OCI-LY7 (cell line): Measurements from ENCODE around the gene SLC35G2. TPM values are rescaled to one million over a fixed set of nuclear protein-coding genes. Genes with fewer than 3 reads are reported as not detected.
A peak's percentile ranks its signal among the peaks of the same experiment; 100 is the strongest.
"Not testable (repeated sequence)": the region's sequence is repeated elsewhere in the genome, so short reads cannot be mapped to it uniquely, and the experiment has no call there.

Experiments used
- BruUV-seq: library from RNA; stranded (reverse); fragments of 400-500 nt; replicated peaks from 2 replicates; lab custom pipeline; 2021; lab: Mats Ljungman, UMichigan
- CTCF ChIA-PET: fragments of 300-600 bp; sonication (Branson Sonifier 250); formaldehyde crosslinking; loops from one replicate; lab custom pipeline; 2022; ENCODE audit warnings: antibody characterized with exemption; ENCODE audit not compliant: unreplicated experiment; lab: Charles Lee
- POLR2A ChIA-PET: fragments of 300-600 bp; sonication (Branson Sonifier 250); formaldehyde crosslinking; loops from one replicate; lab custom pipeline; 2022; ENCODE audit warnings: antibody characterized with exemption; lab: Charles Lee
- DNase-seq: peaks from one replicate; pipeline ENCODE4 v3.0.0-alpha.2; 2015; ENCODE audit warnings: low spot score
- H2AFZ ChIP-seq: fragments of 200-600 bp; sonication (generic), shearing (Covaris generic); 2 replicates; pipeline ENCODE4 v1.6.1; 2014; ENCODE audit warnings: mild to moderate bottlenecking, antibody characterized with exemption, low read length, moderate library complexity
- H3K27ac ChIP-seq: fragments of 200-600 bp; sonication (generic); 2 replicates; pipeline ENCODE4 v1.5.1; 2014; ENCODE audit warnings: mixed run types, low read depth, mild to moderate bottlenecking, moderate library complexity, low read length, inconsistent platforms; ENCODE audit not compliant: poor library complexity, severe bottlenecking
- H3K36me3 ChIP-seq: fragments of 200-600 bp; sonication (generic); 2 replicates; pipeline ENCODE4 v1.6.1; 2014; ENCODE audit warnings: mild to moderate bottlenecking, antibody characterized with exemption, low read length, moderate library complexity, mixed read lengths; ENCODE audit not compliant: insufficient read depth
- H3K4me1 ChIP-seq: fragments of 200-600 bp; sonication (generic); 2 replicates; pipeline ENCODE4 v1.5.1; 2014; ENCODE audit warnings: mild to moderate bottlenecking, low read length; ENCODE audit not compliant: insufficient read depth, poor library complexity, severe bottlenecking
- H3K4me2 ChIP-seq: fragments of 200-600 bp; sonication (generic); 2 replicates; pipeline ENCODE4 v1.6.1; 2014; ENCODE audit warnings: mild to moderate bottlenecking, low read length
- H3K4me3 ChIP-seq: fragments of 200-600 bp; sonication (generic); 2 replicates; pipeline ENCODE4 v1.5.1; 2014; ENCODE audit warnings: mild to moderate bottlenecking, low read depth, low read length; ENCODE audit not compliant: poor library complexity, severe bottlenecking
- H3K79me2 ChIP-seq: fragments of 200-600 bp; sonication (generic); 2 replicates; pipeline ENCODE4 v1.6.1; 2016; ENCODE audit warnings: low read depth, mild to moderate bottlenecking, low read length, moderate library complexity, mixed read lengths; ENCODE audit not compliant: insufficient read depth
- H3K9me2 ChIP-seq: fragments of 200-600 bp; sonication (generic); 2 replicates; pipeline ENCODE4 v1.6.1; 2016; ENCODE audit warnings: mild to moderate bottlenecking, low read length, mixed read lengths; ENCODE audit not compliant: insufficient read depth
- H3K9me3 ChIP-seq: fragments of 200-600 bp; sonication (generic); 2 replicates; pipeline ENCODE4 v1.6.1; 2014; ENCODE audit warnings: mild to moderate bottlenecking, mixed run types, low read length, mixed read lengths
- H4K20me1 ChIP-seq: fragments of 200-600 bp; sonication (generic); 2 replicates; pipeline ENCODE4 v1.6.1; 2014; ENCODE audit warnings: mild to moderate bottlenecking, antibody characterized with exemption, low read length, moderate library complexity, mixed read lengths; ENCODE audit not compliant: insufficient read depth
- CTCF ChIP-seq: fragments of 200-600 bp; sonication (generic); conservative IDR thresholded peaks from 2 replicates; pipeline ENCODE4 v1.5.1; 2014; ENCODE audit warnings: mild to moderate bottlenecking, antibody characterized with exemption, low read length, moderate library complexity, mixed read lengths
- EZH2phosphoT487 ChIP-seq: fragments of 200-600 bp; sonication (generic); IDR thresholded peaks from 2 replicates; pipeline ENCODE4 v1.6.1; 2018; ENCODE audit warnings: low read depth, borderline replicate concordance, mild to moderate bottlenecking, mixed run types, antibody characterized with exemption, low read length, moderate library complexity, mixed read lengths
- intact Hi-C: fragments of 100-400 bp; cut with micrococcal nuclease; formaldehyde crosslinking; loops from one replicate; pipeline ENCODE4 v1.10.0; 2022; ENCODE audit not compliant: unreplicated experiment
- total RNA-seq, 2 experiments: library from RNA; depleted of rRNA in 1 of 2; stranded (reverse); fragments of >200 nt in 1 of 2; shearing (Covaris generic) in 1 of 2; gene quantifications; 2 replicates each; pipeline ENCODE4 v1.2.3, GENCODE V29; 2014 to 2022

SLC35G2 gene
- total RNA-seq, 2 experiments from 2014 or later: 0.40 TPM; not detected in 1

DNA sequence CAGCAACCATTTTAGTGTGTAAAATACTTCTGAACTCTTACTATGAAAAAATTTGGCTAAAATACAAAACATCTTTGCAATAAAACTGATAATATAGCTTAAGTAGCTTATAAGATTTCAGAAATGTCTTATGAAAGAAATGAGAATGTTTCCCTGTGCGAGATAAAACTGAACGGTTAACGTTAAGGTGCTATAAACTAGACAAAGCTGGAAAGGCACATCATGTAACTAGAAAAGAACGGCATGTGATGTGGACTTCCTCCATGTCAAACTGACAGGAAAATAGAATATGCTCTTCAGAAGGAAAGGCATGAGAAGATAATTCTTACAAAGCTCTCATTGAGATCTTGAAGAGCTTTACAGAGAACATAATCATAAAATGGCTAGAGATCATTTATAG is 79.6 kb downstream of the SLC35G2 start:
- TF ChIP-seq EZH2phosphoT487 (no peak), CTCF (no peak)
- H2AFZ ChIP-seq: no peak overlapping the region
- CTCF ChIA-PET: interaction anchor here (1.0 kb wide), 1 partner anchor 9 kb away, joined by 3 read pairs; no protein-coding TSS in a partner anchor
- BruUV-seq: no TSS peak
- H3K79me2 ChIP-seq: peaks cover 100% of the 10 kb centered on the region
- POLR2A ChIA-PET: interaction anchor here (0.6 to 4.5 kb wide), 6 partner anchors 14 to 645 kb away, joined by 3 to 23 read pairs (median 4); no protein-coding TSS in a partner anchor
- H3K36me3 ChIP-seq: peaks cover 62% of the 10 kb centered on the region
- no peak for DNase-seq
- intact Hi-C loops: no loop called here
- H3K4me3 ChIP-seq: no peak overlapping the region
- H3K9me3 ChIP-seq: peaks cover 52% of the 10 kb centered on the region
- H3K9me2 ChIP-seq: no peaks in the 10 kb centered on the region
- H4K20me1 ChIP-seq: no peaks in the 10 kb centered on the region; the same call in 1 of the 2 replicates
- H3K27ac ChIP-seq: peak overlapping the region; percentile 57
- H3K4me2 ChIP-seq: no peak overlapping the region
- H3K4me1 ChIP-seq: peaks cover 81% of the 10 kb centered on the region

DNA sequence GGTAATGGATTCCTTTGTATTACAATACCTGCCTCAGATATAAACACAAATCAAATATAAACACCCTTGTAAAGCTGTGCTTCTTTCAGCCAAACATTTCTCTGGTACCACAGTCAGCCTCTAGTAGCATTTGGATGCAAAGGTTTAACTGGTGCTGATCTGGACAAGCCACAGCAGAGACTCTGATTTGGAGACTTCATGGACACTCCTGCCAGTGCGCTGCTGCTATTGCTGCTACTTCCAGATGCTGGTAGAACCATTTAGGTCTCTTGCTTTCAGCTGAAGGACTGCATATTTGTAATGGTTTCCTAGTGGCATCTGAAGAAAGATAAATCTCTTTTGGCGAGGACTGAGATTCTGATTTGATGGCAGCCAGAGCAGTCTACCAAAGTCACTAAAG is 80.0 kb downstream of the SLC35G2 start:
- intact Hi-C loops: no loop called here
- Histone ChIP-seq H4K20me1 (no peaks in the 10 kb centered on the region; the same call in 1 of the 2 replicates), H3K27ac (peak overlapping the region; percentile 57), H3K79me2 (peaks cover 100% of the 10 kb centered on the region), H3K9me2 (no peaks in the 10 kb centered on the region), H3K36me3 (peaks cover 66% of the 10 kb centered on the region), H2AFZ (no peak overlapping the region), H3K4me3 (no peak overlapping the region), H3K9me3 (peaks cover 56% of the 10 kb centered on the region), H3K4me1 (peaks cover 77% of the 10 kb centered on the region), H3K4me2 (no peak overlapping the region)
- no TSS peak for BruUV-seq
- TF ChIP-seq EZH2phosphoT487: no peak
- TF ChIP-seq CTCF: no peak
- DNase-seq: no peak
- ChIA-PET POLR2A (interaction anchor here (0.5 to 4.5 kb wide), 6 partner anchors 15 to 646 kb away, joined by 3 to 23 read pairs (median 6); partner anchors contain the start of gene NCK1), CTCF (no interaction called here)

DNA sequence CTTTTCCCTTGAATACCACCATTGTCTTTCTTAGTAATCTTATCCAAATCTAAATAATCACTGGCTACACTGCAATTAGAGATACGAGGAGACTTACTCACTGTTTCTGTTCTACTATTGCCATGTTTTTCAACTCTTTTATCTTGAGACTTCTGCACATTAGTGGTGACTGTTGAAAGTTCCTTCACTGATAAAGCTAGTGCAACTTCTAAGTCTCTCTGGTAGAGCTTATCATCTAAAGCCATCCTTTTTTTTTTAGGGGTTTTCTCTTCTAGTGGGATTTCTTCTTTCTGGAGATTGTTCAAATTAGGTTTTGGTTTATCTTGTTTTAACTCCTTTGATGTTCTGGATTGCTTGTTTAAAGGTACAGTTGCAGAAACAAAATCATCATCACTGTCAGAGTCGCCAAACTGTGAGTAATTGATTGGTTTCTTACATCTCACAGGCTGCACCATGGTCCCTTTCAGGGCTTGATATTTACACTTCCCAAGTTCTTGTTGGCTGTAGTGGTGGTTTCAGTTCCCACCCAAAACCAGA is 80.8 kb downstream of the SLC35G2 start:
- no peaks in the 10 kb centered on the region for H3K9me2 ChIP-seq
- no peak for DNase-seq
- intact Hi-C loops: loop anchor here (5.0 kb wide), 1 partner anchor 37 kb away; the partner anchor contains the start of gene NCK1
- BruUV-seq: no TSS peak
- H3K4me3 ChIP-seq: no peak overlapping the region
- CTCF ChIA-PET: no interaction called here
- peaks cover 59% of the 10 kb centered on the region for H3K9me3 ChIP-seq
- no peak overlapping the region for H2AFZ ChIP-seq
- H3K4me2 ChIP-seq: no peak overlapping the region
- H3K79me2 ChIP-seq: peaks cover 100% of the 10 kb centered on the region
- no peaks in the 10 kb centered on the region; the same call in 1 of the 2 replicates for H4K20me1 ChIP-seq
- H3K27ac ChIP-seq: peak overlapping the region; percentile 57
- POLR2A ChIA-PET: interaction anchor here (0.5 to 4.5 kb wide), 3 partner anchors 15 to 37 kb away, joined by 3 to 23 read pairs (median 7); partner anchors contain the start of gene NCK1
- TF ChIP-seq EZH2phosphoT487 (no peak), CTCF (no peak)
- peaks cover 71% of the 10 kb centered on the region for H3K4me1 ChIP-seq
- peaks cover 69% of the 10 kb centered on the region for H3K36me3 ChIP-seq

DNA sequence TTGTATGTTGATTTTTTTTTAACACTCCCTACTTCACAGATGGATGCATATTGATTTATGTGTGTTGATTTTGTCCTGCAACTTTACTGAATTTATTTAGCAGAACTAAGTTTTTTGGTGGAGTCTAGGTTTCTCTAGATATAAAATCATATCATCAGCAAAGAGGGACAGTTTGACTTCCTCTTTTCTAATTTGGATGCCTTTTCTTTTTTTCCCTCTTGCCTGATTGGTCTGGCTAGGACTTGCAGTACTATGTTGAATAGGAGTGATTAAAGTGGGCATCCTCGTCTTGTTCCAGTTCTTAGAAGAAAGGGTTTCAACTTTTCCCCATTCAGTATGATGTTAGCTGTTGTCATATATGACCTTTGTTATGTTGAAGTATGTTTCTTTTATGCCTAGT is 81.8 kb downstream of the SLC35G2 start:
- peak; percentile 35 for DNase-seq
- peak overlapping the region; percentile 43 for H3K4me2 ChIP-seq
- peak overlapping the region; percentile 57 for H3K27ac ChIP-seq
- intact Hi-C loops: loop anchor here (5.0 kb wide), 1 partner anchor 38 kb away; the partner anchor contains the start of gene NCK1
- H3K4me1 ChIP-seq: peaks cover 71% of the 10 kb centered on the region
- peaks cover 100% of the 10 kb centered on the region for H3K79me2 ChIP-seq
- H3K4me3 ChIP-seq: peak overlapping the region; percentile 34
- CTCF ChIA-PET, BruUV-seq, H3K9me2 ChIP-seq, H4K20me1 ChIP-seq, H2AFZ ChIP-seq: not testable (repeated sequence)
- POLR2A ChIA-PET: interaction anchor here (0.6 to 4.5 kb wide), 3 partner anchors 9 to 219 kb away, joined by 3 to 23 read pairs (median 3); no protein-coding TSS in a partner anchor
- peaks cover 76% of the 10 kb centered on the region for H3K36me3 ChIP-seq
- H3K9me3 ChIP-seq: peaks cover 68% of the 10 kb centered on the region
